IPS-18c (cell line): ENCODE measurements around the gene RTN1.

Experiments
- H3K4me3 ChIP-seq: 2 replicates; pipeline ENCODE4 v1.7.0; 2013; ENCODE audit warnings: low read depth, mild to moderate bottlenecking, low read length, moderate library complexity; ENCODE audit not compliant: insufficient read depth
- H3K9me3 ChIP-seq: one replicate; pipeline ENCODE4 v1.6.1; 2013; ENCODE audit warnings: mild to moderate bottlenecking, low read length, moderate library complexity; ENCODE audit not compliant: control insufficient read depth, insufficient read depth

Gene RTN1

DNA sequence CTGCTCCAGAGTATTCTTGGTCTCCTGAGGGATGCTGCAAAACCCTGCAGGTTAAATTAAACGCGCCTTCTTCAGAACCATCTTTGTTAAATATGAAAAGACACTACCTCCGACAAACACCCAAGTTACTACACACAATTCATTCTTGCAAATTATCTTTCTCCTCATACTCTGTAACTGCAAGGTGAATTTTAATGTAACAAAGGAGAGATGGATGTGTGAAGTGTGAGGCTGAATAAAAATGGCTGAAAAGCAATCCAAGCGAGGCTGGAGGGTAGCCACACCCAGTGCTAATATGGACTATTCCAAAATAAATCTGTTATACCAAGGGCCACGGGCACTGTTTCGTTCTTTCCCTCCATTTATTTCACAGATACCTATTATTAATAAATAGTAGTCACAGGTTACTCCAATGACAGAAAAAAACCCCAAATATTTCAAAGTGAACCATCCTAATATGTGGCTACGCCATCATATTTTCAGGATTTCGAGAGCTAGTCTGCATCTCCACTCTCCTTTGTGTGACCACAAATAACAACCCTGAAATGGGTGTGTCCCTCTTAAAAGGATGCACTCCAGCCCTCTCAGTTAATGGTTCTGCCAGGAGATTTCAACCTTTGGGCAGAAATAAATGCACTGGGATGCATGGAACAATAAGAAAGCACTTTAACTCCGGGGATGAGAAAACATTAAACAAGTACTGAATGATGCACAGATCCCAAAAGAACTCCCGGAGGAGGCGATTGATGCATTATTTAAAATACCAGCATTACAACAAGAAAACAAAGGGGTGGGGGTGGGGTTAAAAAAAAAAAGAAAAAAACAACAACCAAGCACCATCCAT lies 240.9 kb downstream of the RTN1 start:
- Histone ChIP-seq H3K4me3 (peak overlapping the region; percentile 65), H3K9me3 (no peaks in the 10 kb centered on the region)

- H3K9me3 ChIP-seq: no peaks in the 10 kb centered on the region
- H3K4me3 ChIP-seq: no peak overlapping the region
Observed at GRCh38 chr14:59627011-59627520, 243.5 kb downstream of the RTN1 start.

DNA sequence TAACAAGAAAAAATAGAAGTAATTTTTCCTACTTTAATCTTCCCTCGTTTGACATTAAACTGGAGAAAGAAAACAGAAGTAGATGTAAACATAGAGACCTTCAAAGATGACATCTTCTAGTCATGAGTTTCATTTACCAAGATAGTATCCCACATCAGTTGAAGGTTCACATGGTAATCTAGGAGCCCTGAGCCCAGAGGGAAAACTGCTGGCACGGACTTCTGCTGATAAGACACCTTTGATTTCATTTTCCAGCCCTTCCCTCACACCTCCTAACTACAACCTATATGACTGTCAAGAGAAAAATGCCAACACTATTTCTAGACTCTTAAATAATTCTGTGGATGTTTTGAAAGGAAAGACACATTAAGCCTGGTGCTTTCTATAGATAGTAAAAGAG lies 247.9 kb downstream of the RTN1 start:
- Histone ChIP-seq H3K9me3 (no peaks in the 10 kb centered on the region), H3K4me3 (no peak overlapping the region)

- no peaks in the 10 kb centered on the region for H3K9me3 ChIP-seq
- no peak overlapping the region for H3K4me3 ChIP-seq
Observed at GRCh38 chr14:59619061-59619460, 251.5 kb downstream of the RTN1 start.

DNA sequence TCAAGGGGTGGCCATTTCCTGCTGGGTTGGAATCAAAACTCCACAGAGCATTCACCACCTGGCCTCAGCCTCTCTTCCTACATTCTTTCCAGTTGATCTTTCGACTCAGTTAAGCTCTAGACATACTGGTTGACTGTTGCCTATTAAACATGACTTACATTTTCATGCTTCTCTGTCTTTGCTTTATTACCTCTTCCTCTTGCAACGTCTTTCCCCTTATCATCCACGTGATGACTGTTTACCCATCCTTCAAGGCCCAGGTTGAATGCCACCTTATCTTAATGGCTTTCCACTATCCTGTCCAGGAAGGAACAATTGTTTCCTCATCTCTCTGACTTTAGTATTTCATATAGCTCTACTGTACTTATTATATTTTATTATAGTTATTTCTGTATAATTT lies 269.5 kb downstream of the RTN1 start:
- no peak overlapping the region for H3K4me3 ChIP-seq
- no peaks in the 10 kb centered on the region for H3K9me3 ChIP-seq

GRCh38 chr14:59600211-59600945 lies 270.2 kb downstream of the RTN1 start:
- H3K9me3 ChIP-seq: no peaks in the 10 kb centered on the region
- H3K4me3 ChIP-seq: no peak overlapping the region

GRCh38 chr14:59595071-59595470 lies 275.5 kb downstream of the RTN1 start:
- no peak overlapping the region for H3K4me3 ChIP-seq
- no peaks in the 10 kb centered on the region for H3K9me3 ChIP-seq

- Histone ChIP-seq H3K9me3 (no peaks in the 10 kb centered on the region), H3K4me3 (no peak overlapping the region)
Observed at GRCh38 chr14:59591641-59592370, 278.8 kb downstream of the RTN1 start.

DNA sequence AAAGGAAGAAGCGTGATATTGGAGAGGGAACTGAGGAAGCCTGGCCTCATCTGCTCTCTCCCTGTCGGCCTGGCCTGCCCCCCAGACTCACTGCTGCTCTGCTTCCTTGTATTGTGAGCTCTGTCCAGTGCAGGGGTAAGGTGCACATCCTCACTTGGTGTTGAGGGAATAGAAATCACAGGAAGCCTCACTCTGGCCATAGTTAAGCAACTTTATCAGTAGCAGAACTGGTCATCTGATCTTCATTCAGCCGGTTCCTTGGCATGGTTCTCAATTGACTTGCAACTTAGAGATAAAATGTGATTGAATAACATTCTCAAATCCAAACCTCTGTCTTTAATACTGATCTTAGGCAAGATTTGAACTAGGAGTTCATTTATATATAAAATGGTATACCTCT lies 282.5 kb downstream of the RTN1 start:
- H3K9me3 ChIP-seq: no peaks in the 10 kb centered on the region
- no peak overlapping the region for H3K4me3 ChIP-seq

- no peaks in the 10 kb centered on the region for H3K9me3 ChIP-seq
- no peak overlapping the region for H3K4me3 ChIP-seq
Observed at GRCh38 chr14:59585891-59586554, 284.6 kb downstream of the RTN1 start.

GRCh38 chr14:59583755-59584154 lies 286.8 kb downstream of the RTN1 start:
- Histone ChIP-seq H3K4me3 (no peak overlapping the region), H3K9me3 (no peaks in the 10 kb centered on the region)

DNA sequence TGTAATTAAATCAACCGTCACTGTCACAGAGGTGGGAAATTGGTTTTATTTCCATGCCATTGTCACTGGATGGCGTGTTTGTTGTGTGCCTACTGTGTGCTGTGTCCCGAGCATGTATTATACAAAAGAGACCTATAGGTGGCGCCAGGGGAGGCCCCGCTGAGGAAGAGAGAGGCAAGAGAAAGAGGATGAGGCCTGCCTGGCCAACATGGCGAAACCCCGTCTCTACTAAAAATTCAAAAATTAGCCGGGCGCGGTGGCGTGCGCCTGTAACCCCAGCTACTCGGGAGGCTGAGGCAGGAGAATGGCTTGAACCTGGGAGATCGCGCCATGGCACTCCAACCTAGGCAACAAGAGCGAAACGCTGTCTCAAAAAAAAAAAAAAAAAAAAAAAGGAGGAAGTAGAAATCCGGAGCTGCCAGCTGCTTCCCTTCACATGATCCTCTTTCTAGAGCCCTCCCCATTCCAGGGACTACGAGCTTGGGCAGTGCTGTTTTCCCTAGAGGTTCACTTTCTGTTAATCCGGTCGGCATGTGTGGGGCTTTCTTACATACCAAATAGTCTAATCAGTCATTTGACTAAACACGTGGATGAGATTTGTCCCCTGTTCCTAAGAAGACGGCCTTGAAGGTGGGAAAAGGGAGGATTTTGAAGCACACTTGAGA lies 287.6 kb downstream of the RTN1 start:
- Histone ChIP-seq H3K4me3 (no peak overlapping the region), H3K9me3 (no peaks in the 10 kb centered on the region)

DNA sequence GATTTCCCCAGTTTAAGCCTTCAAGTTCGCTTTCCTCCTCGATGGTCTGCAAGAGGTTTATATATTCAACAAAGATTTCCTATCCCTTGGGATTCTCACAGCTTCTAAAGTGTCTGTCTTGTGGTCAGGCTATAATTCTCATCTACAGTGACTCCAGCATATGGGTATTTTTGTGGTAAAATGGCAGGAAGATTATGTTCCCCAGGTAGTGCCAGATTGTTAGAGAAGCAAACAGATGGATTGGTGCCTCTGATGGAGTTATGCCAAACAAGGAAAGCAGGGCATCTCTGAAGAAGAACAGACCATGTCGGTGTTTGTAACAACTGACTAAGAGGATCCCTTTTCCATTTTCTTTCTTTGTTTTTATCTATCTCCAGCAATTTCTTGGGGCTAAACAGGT lies 288.4 kb downstream of the RTN1 start:
- no peaks in the 10 kb centered on the region for H3K9me3 ChIP-seq
- no peak overlapping the region for H3K4me3 ChIP-seq

DNA sequence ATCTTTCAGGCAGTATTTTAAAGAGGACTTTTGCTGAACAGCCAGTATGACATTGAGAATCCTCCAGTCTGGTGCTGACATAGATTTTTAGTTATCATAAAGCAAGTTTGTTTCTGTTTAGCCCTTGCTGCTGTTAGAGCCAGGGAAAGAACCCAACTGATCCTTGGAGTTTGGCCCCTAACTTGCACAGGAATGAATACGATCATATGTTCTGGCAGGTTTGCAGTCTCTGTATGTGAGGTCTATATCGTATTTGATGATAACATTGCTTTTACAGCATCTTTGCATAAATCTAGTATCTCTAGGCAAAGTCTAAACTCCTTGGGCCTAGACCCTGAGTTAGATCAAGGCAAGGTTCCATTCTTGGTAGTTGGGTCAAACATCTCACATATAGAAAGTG lies 289.7 kb downstream of the RTN1 start:
- H3K9me3 ChIP-seq: no peaks in the 10 kb centered on the region
- no peak overlapping the region for H3K4me3 ChIP-seq

- Histone ChIP-seq H3K4me3 (peak within 1 kb of the TSS; percentile 76), H3K9me3 (no peaks in the 10 kb centered on the region)
Observed at GRCh38 chr14:59576332-59577294, 294.0 kb downstream of the RTN1 start, which contains the start of gene CCDC175. TSS of gene CCDC175 (minus strand) at chr14:59576812. CDS start at chr14:59576775, 37 bp downstream.

DNA sequence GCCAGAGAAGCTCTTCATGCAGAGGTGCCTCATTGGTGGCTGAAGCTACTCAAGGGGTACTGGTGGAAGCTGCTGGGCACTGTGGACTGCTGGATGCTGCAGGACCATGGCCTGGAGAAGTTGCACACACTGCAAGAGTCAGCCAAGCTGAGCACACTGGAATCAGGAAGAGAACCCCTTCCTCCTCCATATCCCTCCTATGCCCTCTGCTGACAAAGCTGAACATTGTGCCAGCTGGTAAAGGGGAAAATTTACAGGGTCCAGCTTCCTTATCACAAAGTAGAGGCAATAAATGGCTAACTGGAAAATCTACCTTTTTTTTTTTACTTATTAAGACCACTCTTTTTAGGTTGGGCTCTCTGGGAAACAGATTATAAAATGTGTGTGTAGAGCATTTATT lies 300.5 kb downstream of the RTN1 start:
- Histone ChIP-seq H3K9me3 (no peaks in the 10 kb centered on the region), H3K4me3 (no peak overlapping the region)
